Mesenchymal stem cell (in vitro differentiated cells and primary cell): ENCODE results near the gene TMEM45A.
A peak's percentile ranks its signal among the peaks of the same experiment; 100 is the strongest.
"Not testable (repeated sequence)": the region's sequence is repeated elsewhere in the genome, so short reads cannot be mapped to it uniquely, and the experiment has no call there.

Experiments
- DNase-seq: peaks from one replicate; pipeline ENCODE4 v3.0.0-alpha.2; 2013
- H2AFZ ChIP-seq: one replicate; pipeline ENCODE4 v1.6.1; 2013; ENCODE audit warnings: low read depth, mild to moderate bottlenecking, control low read depth, inconsistent platforms, low read length, moderate library complexity
- H2AK5ac ChIP-seq: 2 replicates; pipeline ENCODE4 v1.6.1; 2013; ENCODE audit warnings: low read length, moderate library complexity, mild to moderate bottlenecking, inconsistent platforms; ENCODE audit not compliant: severe bottlenecking
- H2BK120ac ChIP-seq: one replicate; pipeline ENCODE4 v1.6.1; 2013; ENCODE audit warnings: low read depth, mild to moderate bottlenecking, inconsistent platforms, low read length, moderate library complexity
- H2BK12ac ChIP-seq, 2 experiments: one replicate each; pipeline ENCODE4 v1.6.1; 2013; ENCODE audit warnings: inconsistent platforms in 2 of 2, low read length in 2 of 2, mild to moderate bottlenecking in 2 of 2, moderate library complexity in 2 of 2, control low read depth in 1 of 2
- H2BK15ac ChIP-seq: one replicate; pipeline ENCODE4 v1.6.1; 2013; ENCODE audit warnings: mild to moderate bottlenecking, low read depth, inconsistent platforms; ENCODE audit not compliant: poor library complexity, severe bottlenecking
- H2BK5ac ChIP-seq: 2 replicates; pipeline ENCODE4 v1.6.1; 2013; ENCODE audit warnings: low read depth, mild to moderate bottlenecking, low read length, control low read depth, inconsistent platforms; ENCODE audit not compliant: poor library complexity, severe bottlenecking
- H3K14ac ChIP-seq, 2 experiments: one replicate each; pipeline ENCODE4 v1.6.1; 2013; ENCODE audit warnings: inconsistent platforms in 2 of 2, low read length in 2 of 2, control low read depth in 1 of 2, mild to moderate bottlenecking in 1 of 2, moderate library complexity in 1 of 2
- H3K18ac ChIP-seq, 2 experiments: one replicate each; pipeline ENCODE4 v1.6.1; 2013; ENCODE audit warnings: inconsistent platforms in 2 of 2, low read length in 2 of 2, control low read depth in 1 of 2, low read depth in 1 of 2, mild to moderate bottlenecking in 1 of 2
- H3K23ac ChIP-seq, 2 experiments: one replicate each; pipeline ENCODE4 v1.6.1; 2013; ENCODE audit warnings: inconsistent platforms in 2 of 2, low read length in 2 of 2, mild to moderate bottlenecking in 2 of 2, moderate library complexity in 2 of 2, control low read depth in 1 of 2
- H3K27ac ChIP-seq: 2 replicates; pipeline ENCODE4 v1.5.1; 2013; ENCODE audit warnings: mild to moderate bottlenecking, moderate library complexity, low read length, control low read depth, inconsistent platforms; ENCODE audit not compliant: poor library complexity, severe bottlenecking
- H3K27me3 ChIP-seq, 2 experiments: 2 replicates each; pipeline versions ENCODE4 v1.6.1 to v1.7.0; 2013; ENCODE audit warnings: low read length in 2 of 2, mild to moderate bottlenecking in 2 of 2, moderate library complexity in 2 of 2, control low read depth in 1 of 2, inconsistent platforms in 1 of 2; ENCODE audit not compliant: control insufficient read depth in 1 of 2, insufficient read depth in 1 of 2
- H3K36me3 ChIP-seq, 2 experiments: 2 replicates each; pipeline versions ENCODE4 v1.6.1 to v1.7.0; 2013; ENCODE audit warnings: low read length in 2 of 2, control low read depth in 1 of 2, inconsistent platforms in 1 of 2, low read depth in 1 of 2, mild to moderate bottlenecking in 1 of 2; ENCODE audit not compliant: insufficient read depth in 2 of 2, control insufficient read depth in 1 of 2
- H3K4ac ChIP-seq, 2 experiments: one replicate each; pipeline ENCODE4 v1.6.1; 2013; ENCODE audit warnings: inconsistent platforms in 2 of 2, low read length in 2 of 2, mild to moderate bottlenecking in 2 of 2, moderate library complexity in 2 of 2, control low read depth in 1 of 2, low read depth in 1 of 2
- H3K4me1 ChIP-seq: 2 replicates; pipeline ENCODE4 v1.6.1; 2013; ENCODE audit warnings: low read depth, low read length, control low read depth; ENCODE audit not compliant: control insufficient read depth, insufficient read depth
- H3K4me2 ChIP-seq: 2 replicates; pipeline ENCODE4 v1.6.1; 2013; ENCODE audit warnings: low read length, mild to moderate bottlenecking, inconsistent platforms; ENCODE audit not compliant: poor library complexity, severe bottlenecking
- H3K4me3 ChIP-seq, 2 experiments: 2 replicates each; pipeline versions ENCODE4 v1.5.1 to v1.7.0; 2013; ENCODE audit warnings: low read length in 2 of 2, mild to moderate bottlenecking in 2 of 2, control low read depth in 1 of 2, low read depth in 1 of 2; ENCODE audit not compliant: insufficient read depth in 1 of 2
- H3K79me1 ChIP-seq: replicated peaks from 2 replicates; pipeline ENCODE4 v1.6.1; 2013; ENCODE audit warnings: mild to moderate bottlenecking, control low read depth, low read length, inconsistent platforms; ENCODE audit not compliant: poor library complexity, severe bottlenecking
- H3K9ac ChIP-seq: 2 replicates; pipeline ENCODE4 v1.7.0; 2013; ENCODE audit warnings: mild to moderate bottlenecking, low read length, moderate library complexity
- H3K9me3 ChIP-seq: 2 replicates; pipeline ENCODE4 v1.7.0; 2013; ENCODE audit warnings: mild to moderate bottlenecking, low read length; ENCODE audit not compliant: control insufficient read depth
- H4K8ac ChIP-seq: one replicate; pipeline ENCODE4 v1.6.1; 2013; ENCODE audit warnings: inconsistent platforms, mild to moderate bottlenecking, low read length, moderate library complexity
- H4K91ac ChIP-seq: one replicate; pipeline ENCODE4 v1.6.1; 2013; ENCODE audit warnings: mild to moderate bottlenecking, low read length, inconsistent platforms
- WGBS: methylation state at CpG from one replicate; pipeline ENCODE4 v1.1.7; 2013; ENCODE audit warnings: mixed read lengths; 5-methylcytosine and 5-hydroxymethylcytosine counted together

Gene TMEM45A

GRCh38 chr3:100506355-100506754 lies 13.9 kb downstream of the TMEM45A start:
- Histone ChIP-seq H3K23ac (no peak overlapping the region), H3K9me3 (no peaks in the 10 kb centered on the region), H2AFZ (no peak overlapping the region), H3K79me1 (peaks cover 19% of the 10 kb centered on the region), H3K18ac (no peak overlapping the region), H3K9ac (no peak overlapping the region), H3K14ac (no peak overlapping the region), H3K36me3 (no peaks in the 10 kb centered on the region), H3K4me3 (no peak overlapping the region), H3K4me1 (no peaks in the 10 kb centered on the region), H4K8ac (no peak overlapping the region), H3K27me3 (no peaks in the 10 kb centered on the region), H2BK15ac (no peak overlapping the region), H3K4me2 (no peak overlapping the region), H3K27ac (no peak overlapping the region), H4K91ac (no peak overlapping the region), H2BK5ac (no peak overlapping the region), H2BK120ac (no peak overlapping the region), H2AK5ac (no peak overlapping the region), H2BK12ac (no peak overlapping the region), H3K4ac (no peak overlapping the region)
- 98% methylated on average over 2 of the region's 2 CpGs for WGBS
- no peak for DNase-seq

DNA sequence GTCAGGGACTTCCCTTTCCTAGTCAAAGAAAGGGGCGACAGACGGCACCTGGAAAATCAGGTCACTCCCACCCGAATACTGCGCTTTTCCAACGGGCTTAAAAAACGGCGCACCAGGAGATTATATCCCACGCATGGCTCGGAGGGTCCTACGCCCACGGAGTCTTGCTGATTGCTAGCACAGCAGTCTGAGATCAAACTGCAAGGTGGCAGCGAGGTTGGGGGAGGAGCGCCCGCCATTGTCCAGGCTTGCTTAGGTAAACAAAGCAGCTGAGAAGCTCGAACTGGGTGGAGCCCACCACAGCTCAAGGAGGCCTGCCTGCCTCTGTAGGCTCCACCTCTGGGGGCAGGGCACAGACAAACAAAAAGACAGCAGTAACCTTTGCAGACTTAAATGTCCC lies 17.4 kb downstream of the TMEM45A start:
- not testable (repeated sequence) for H3K9ac ChIP-seq, H2BK5ac ChIP-seq, H2BK12ac ChIP-seq, H3K4me1 ChIP-seq, H2BK120ac ChIP-seq, H2BK15ac ChIP-seq, H3K18ac ChIP-seq, H4K91ac ChIP-seq, H3K4me3 ChIP-seq, H3K36me3 ChIP-seq, H3K14ac ChIP-seq, H3K4me2 ChIP-seq, H3K4ac ChIP-seq, H2AFZ ChIP-seq, H3K23ac ChIP-seq, H3K9me3 ChIP-seq, H3K27ac ChIP-seq, H4K8ac ChIP-seq, H2AK5ac ChIP-seq, H3K27me3 ChIP-seq, DNase-seq
- H3K79me1 ChIP-seq, result peaks cover 12% of the 10 kb centered on the region
- 97% methylated on average over 11 of the region's 15 CpGs for WGBS

- no peak overlapping the region for H4K8ac ChIP-seq
- H3K9ac ChIP-seq, result peak overlapping the region; percentile 29
- H2AFZ ChIP-seq, result no peak overlapping the region
- no peak overlapping the region for H3K4me3 ChIP-seq
- H2BK5ac ChIP-seq, result no peak overlapping the region
- H3K79me1 ChIP-seq, result peaks cover 6% of the 10 kb centered on the region
- no peak overlapping the region for H2BK120ac ChIP-seq
- H3K36me3 ChIP-seq, result peaks cover 0 to under 1% of the 10 kb centered on the region in 2 experiments
- no peak overlapping the region for H3K14ac ChIP-seq
- no peak overlapping the region for H3K4ac ChIP-seq
- H3K4me2 ChIP-seq, result no peak overlapping the region
- no peak overlapping the region for H4K91ac ChIP-seq
- H3K27me3 ChIP-seq, result no peaks in the 10 kb centered on the region
- H2BK15ac ChIP-seq, result no peak overlapping the region
- 100% methylated on average over 2 of the region's 2 CpGs for WGBS
- no peaks in the 10 kb centered on the region for H3K9me3 ChIP-seq
- DNase-seq, result no peak
- H2AK5ac ChIP-seq, result no peak overlapping the region
- H3K27ac ChIP-seq, result no peak overlapping the region
- no peak overlapping the region for H2BK12ac ChIP-seq
- no peak overlapping the region for H3K23ac ChIP-seq
- peaks cover 2% of the 10 kb centered on the region for H3K4me1 ChIP-seq
- no peak overlapping the region for H3K18ac ChIP-seq
Measured at GRCh38 chr3:100516232-100516631, 23.8 kb downstream of the TMEM45A start.

- H4K91ac ChIP-seq, result no peak overlapping the region
- no peak overlapping the region for H2BK12ac ChIP-seq
- H3K4ac ChIP-seq, result no peak overlapping the region
- no peaks in the 10 kb centered on the region for H3K9me3 ChIP-seq
- H3K36me3 ChIP-seq, result peaks cover 0 to 4% of the 10 kb centered on the region in 2 experiments
- no peak overlapping the region for H2BK15ac ChIP-seq
- no peak overlapping the region for H4K8ac ChIP-seq
- H3K27ac ChIP-seq, result no peak overlapping the region
- H3K27me3 ChIP-seq, result no peaks in the 10 kb centered on the region
- peaks cover 6% of the 10 kb centered on the region for H3K79me1 ChIP-seq
- no peak overlapping the region for H3K4me2 ChIP-seq
- no peak overlapping the region for H2AK5ac ChIP-seq
- no peak overlapping the region for H3K23ac ChIP-seq
- WGBS, result 98% methylated on average over 4 of the region's 4 CpGs
- H2AFZ ChIP-seq, result no peak overlapping the region
- no peak for DNase-seq
- H2BK5ac ChIP-seq, result no peak overlapping the region
- H3K14ac ChIP-seq, result no peak overlapping the region
- H3K9ac ChIP-seq, result peak overlapping the region; percentile 29
- H3K4me1 ChIP-seq, result peaks cover 2% of the 10 kb centered on the region
- no peak overlapping the region for H2BK120ac ChIP-seq
- no peak overlapping the region for H3K18ac ChIP-seq
- no peak overlapping the region for H3K4me3 ChIP-seq
Measured at GRCh38 chr3:100516838-100517237, 24.4 kb downstream of the TMEM45A start.
